OCI-LY7 (cell line): ENCODE data around the gene ACACB. TPM values are rescaled to one million over a fixed set of nuclear protein-coding genes. Genes with fewer than 3 reads are reported as not detected.

Source experiments
- BruUV-seq: library from RNA; stranded (reverse); fragments of 400-500 nt; replicated peaks from 2 replicates; lab custom pipeline; 2021; lab: Mats Ljungman, UMichigan
- CTCF ChIA-PET: fragments of 300-600 bp; sonication (Branson Sonifier 250); formaldehyde crosslinking; loops from one replicate; lab custom pipeline; 2022; ENCODE audit warnings: antibody characterized with exemption; ENCODE audit not compliant: unreplicated experiment; lab: Charles Lee
- POLR2A ChIA-PET: fragments of 300-600 bp; sonication (Branson Sonifier 250); formaldehyde crosslinking; loops from one replicate; lab custom pipeline; 2022; ENCODE audit warnings: antibody characterized with exemption; lab: Charles Lee
- DNase-seq: peaks from one replicate; pipeline ENCODE4 v3.0.0-alpha.2; 2015; ENCODE audit warnings: low spot score
- H2AFZ ChIP-seq: fragments of 200-600 bp; sonication (generic), shearing (Covaris generic); 2 replicates; pipeline ENCODE4 v1.6.1; 2014; ENCODE audit warnings: mild to moderate bottlenecking, antibody characterized with exemption, low read length, moderate library complexity
- H3K27ac ChIP-seq: fragments of 200-600 bp; sonication (generic); 2 replicates; pipeline ENCODE4 v1.5.1; 2014; ENCODE audit warnings: mixed run types, low read depth, mild to moderate bottlenecking, moderate library complexity, low read length, inconsistent platforms; ENCODE audit not compliant: poor library complexity, severe bottlenecking
- H3K36me3 ChIP-seq: fragments of 200-600 bp; sonication (generic); 2 replicates; pipeline ENCODE4 v1.6.1; 2014; ENCODE audit warnings: mild to moderate bottlenecking, antibody characterized with exemption, low read length, moderate library complexity, mixed read lengths; ENCODE audit not compliant: insufficient read depth
- H3K4me1 ChIP-seq: fragments of 200-600 bp; sonication (generic); 2 replicates; pipeline ENCODE4 v1.5.1; 2014; ENCODE audit warnings: mild to moderate bottlenecking, low read length; ENCODE audit not compliant: insufficient read depth, poor library complexity, severe bottlenecking
- H3K4me2 ChIP-seq: fragments of 200-600 bp; sonication (generic); 2 replicates; pipeline ENCODE4 v1.6.1; 2014; ENCODE audit warnings: mild to moderate bottlenecking, low read length
- H3K4me3 ChIP-seq: fragments of 200-600 bp; sonication (generic); 2 replicates; pipeline ENCODE4 v1.5.1; 2014; ENCODE audit warnings: mild to moderate bottlenecking, low read depth, low read length; ENCODE audit not compliant: poor library complexity, severe bottlenecking
- H3K79me2 ChIP-seq: fragments of 200-600 bp; sonication (generic); 2 replicates; pipeline ENCODE4 v1.6.1; 2016; ENCODE audit warnings: low read depth, mild to moderate bottlenecking, low read length, moderate library complexity, mixed read lengths; ENCODE audit not compliant: insufficient read depth
- H3K9me2 ChIP-seq: fragments of 200-600 bp; sonication (generic); 2 replicates; pipeline ENCODE4 v1.6.1; 2016; ENCODE audit warnings: mild to moderate bottlenecking, low read length, mixed read lengths; ENCODE audit not compliant: insufficient read depth
- H3K9me3 ChIP-seq: fragments of 200-600 bp; sonication (generic); 2 replicates; pipeline ENCODE4 v1.6.1; 2014; ENCODE audit warnings: mild to moderate bottlenecking, mixed run types, low read length, mixed read lengths
- H4K20me1 ChIP-seq: fragments of 200-600 bp; sonication (generic); 2 replicates; pipeline ENCODE4 v1.6.1; 2014; ENCODE audit warnings: mild to moderate bottlenecking, antibody characterized with exemption, low read length, moderate library complexity, mixed read lengths; ENCODE audit not compliant: insufficient read depth
- EZH2phosphoT487 ChIP-seq: fragments of 200-600 bp; sonication (generic); IDR thresholded peaks from 2 replicates; pipeline ENCODE4 v1.6.1; 2018; ENCODE audit warnings: low read depth, borderline replicate concordance, mild to moderate bottlenecking, mixed run types, antibody characterized with exemption, low read length, moderate library complexity, mixed read lengths
- intact Hi-C: fragments of 100-400 bp; cut with micrococcal nuclease; formaldehyde crosslinking; loops from one replicate; pipeline ENCODE4 v1.10.0; 2022; ENCODE audit not compliant: unreplicated experiment
- total RNA-seq, 2 experiments: library from RNA; depleted of rRNA in 1 of 2; stranded (reverse); fragments of >200 nt in 1 of 2; shearing (Covaris generic) in 1 of 2; gene quantifications; 2 replicates each; pipeline ENCODE4 v1.2.3, GENCODE V29; 2014 to 2022
- TF ChIP-seq, protein P1 (sequence below): fragments of 200-600 bp; sonication (generic); conservative IDR thresholded peaks from 2 replicates; pipeline ENCODE4 v1.5.1; 2014; ENCODE audit warnings: mild to moderate bottlenecking, antibody characterized with exemption, low read length, moderate library complexity, mixed read lengths

ACACB gene
- total RNA-seq, 2 experiments from 2014 or later: 19.7 to 45.1 TPM

DNA sequence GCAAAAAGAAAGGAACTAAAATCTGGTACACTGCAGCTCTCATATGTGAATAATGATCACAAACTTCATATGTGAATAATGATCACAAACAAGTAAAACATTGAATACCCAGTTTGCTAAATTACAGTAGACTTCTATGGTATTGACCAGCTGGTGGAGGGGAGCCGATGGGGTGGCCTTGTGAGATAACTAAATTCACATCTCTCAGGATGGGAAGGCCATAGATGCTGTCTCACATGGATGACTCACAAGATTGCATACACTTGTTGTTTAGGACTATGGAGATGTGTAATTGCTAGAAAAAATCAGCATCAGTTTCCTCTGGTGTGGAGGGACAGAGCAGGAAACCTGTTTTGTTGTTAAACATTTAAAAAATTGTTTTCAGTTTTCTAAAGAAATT, 49.2 kb downstream of the ACACB start:
- Histone ChIP-seq H3K4me1 (no peaks in the 10 kb centered on the region), H2AFZ (no peak overlapping the region), H3K4me3 (no peak overlapping the region), H3K9me3 (no peaks in the 10 kb centered on the region), H3K36me3 (peaks cover 24% of the 10 kb centered on the region), H4K20me1 (no peaks in the 10 kb centered on the region), H3K9me2 (no peaks in the 10 kb centered on the region), H3K4me2 (no peak overlapping the region), H3K27ac (no peak overlapping the region), H3K79me2 (no peaks in the 10 kb centered on the region)
- DNase-seq: no peak
- BruUV-seq: no TSS peak
- TF ChIP-seq, protein P1, sequence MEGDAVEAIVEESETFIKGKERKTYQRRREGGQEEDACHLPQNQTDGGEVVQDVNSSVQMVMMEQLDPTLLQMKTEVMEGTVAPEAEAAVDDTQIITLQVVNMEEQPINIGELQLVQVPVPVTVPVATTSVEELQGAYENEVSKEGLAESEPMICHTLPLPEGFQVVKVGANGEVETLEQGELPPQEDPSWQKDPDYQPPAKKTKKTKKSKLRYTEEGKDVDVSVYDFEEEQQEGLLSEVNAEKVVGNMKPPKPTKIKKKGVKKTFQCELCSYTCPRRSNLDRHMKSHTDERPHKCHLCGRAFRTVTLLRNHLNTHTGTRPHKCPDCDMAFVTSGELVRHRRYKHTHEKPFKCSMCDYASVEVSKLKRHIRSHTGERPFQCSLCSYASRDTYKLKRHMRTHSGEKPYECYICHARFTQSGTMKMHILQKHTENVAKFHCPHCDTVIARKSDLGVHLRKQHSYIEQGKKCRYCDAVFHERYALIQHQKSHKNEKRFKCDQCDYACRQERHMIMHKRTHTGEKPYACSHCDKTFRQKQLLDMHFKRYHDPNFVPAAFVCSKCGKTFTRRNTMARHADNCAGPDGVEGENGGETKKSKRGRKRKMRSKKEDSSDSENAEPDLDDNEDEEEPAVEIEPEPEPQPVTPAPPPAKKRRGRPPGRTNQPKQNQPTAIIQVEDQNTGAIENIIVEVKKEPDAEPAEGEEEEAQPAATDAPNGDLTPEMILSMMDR: no peak
- no peak for TF ChIP-seq EZH2phosphoT487
- intact Hi-C loops: no loop called here
- CTCF ChIA-PET: no interaction called here
- POLR2A ChIA-PET: no interaction called here

DNA sequence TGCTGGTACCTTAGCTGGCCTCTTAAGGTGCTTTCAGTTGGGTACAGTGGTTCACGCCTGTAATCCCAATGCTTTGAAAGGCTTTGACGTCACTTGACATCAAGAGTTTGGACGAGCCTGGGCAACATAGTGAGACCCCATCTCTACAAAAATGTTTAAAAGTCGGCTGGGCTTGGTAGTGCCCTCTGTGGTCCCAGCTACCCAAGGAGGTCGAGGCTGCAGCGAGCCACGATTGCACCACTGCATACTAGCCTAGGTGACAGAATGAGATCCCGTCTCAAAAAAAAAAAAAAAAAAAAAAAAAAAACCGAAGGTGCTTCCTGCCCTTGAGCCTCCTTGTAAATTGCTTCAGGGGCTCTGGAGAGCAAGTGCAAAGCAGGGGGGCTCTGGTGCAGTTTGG, 50.0 kb downstream of the ACACB start:
- ChIA-PET CTCF (no interaction called here), POLR2A (interaction anchor here (0.6 kb wide), 1 partner anchor 154 kb away, joined by 3 read pairs; no protein-coding TSS in a partner anchor)
- Histone ChIP-seq H2AFZ (no peak overlapping the region), H3K4me2 (no peak overlapping the region), H4K20me1 (no peaks in the 10 kb centered on the region), H3K79me2 (no peaks in the 10 kb centered on the region), H3K9me2 (no peaks in the 10 kb centered on the region), H3K9me3 (no peaks in the 10 kb centered on the region), H3K36me3 (peaks cover 29% of the 10 kb centered on the region), H3K27ac (no peak overlapping the region), H3K4me3 (no peak overlapping the region), H3K4me1 (no peaks in the 10 kb centered on the region)
- no TSS peak for BruUV-seq
- intact Hi-C loops: no loop called here
- no peak for DNase-seq
- no peak for TF ChIP-seq EZH2phosphoT487
- TF ChIP-seq, protein P1: no peak

DNA sequence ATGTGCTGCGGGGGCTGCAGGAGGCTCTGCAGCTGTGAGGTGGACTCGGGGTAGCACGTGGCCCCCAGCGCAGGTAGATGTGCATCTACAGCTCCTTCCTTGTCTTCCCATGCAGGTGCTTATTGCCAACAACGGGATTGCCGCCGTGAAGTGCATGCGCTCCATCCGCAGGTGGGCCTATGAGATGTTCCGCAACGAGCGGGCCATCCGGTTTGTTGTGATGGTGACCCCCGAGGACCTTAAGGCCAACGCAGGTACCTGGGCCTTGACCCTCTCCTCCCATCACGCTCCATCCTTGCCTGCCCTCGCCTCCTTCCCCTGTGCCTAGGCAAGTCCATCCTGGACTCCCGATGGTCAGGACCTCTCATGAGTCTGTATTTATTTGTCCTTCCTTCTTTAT, 51.4 kb downstream of the ACACB start:
- no peaks in the 10 kb centered on the region for H4K20me1 ChIP-seq
- H3K79me2 ChIP-seq: no peaks in the 10 kb centered on the region
- H2AFZ ChIP-seq: no peak overlapping the region
- H3K4me3 ChIP-seq: no peak overlapping the region
- no peak overlapping the region for H3K27ac ChIP-seq
- TF ChIP-seq, protein P1: no peak
- TF ChIP-seq EZH2phosphoT487: no peak
- no peaks in the 10 kb centered on the region for H3K9me2 ChIP-seq
- peaks cover 43% of the 10 kb centered on the region for H3K36me3 ChIP-seq
- H3K4me1 ChIP-seq: no peaks in the 10 kb centered on the region
- intact Hi-C loops: no loop called here
- no peak for DNase-seq
- ChIA-PET POLR2A (no interaction called here), CTCF (no interaction called here)
- H3K4me2 ChIP-seq: no peak overlapping the region
- BruUV-seq: no TSS peak
- H3K9me3 ChIP-seq: no peaks in the 10 kb centered on the region
